CD14-positive monocyte (primary cell): Measurements from ENCODE around the gene CERK. TPM values are rescaled to one million over a fixed set of nuclear protein-coding genes. Genes with fewer than 3 reads are reported as not detected.
A peak's percentile ranks its signal among the peaks of the same experiment; 100 is the strongest.

Experiments
- DNase-seq, 3 donors: peaks; one replicate each; pipeline ENCODE4 v3.0.0-alpha.2; 2011 to 2022
- H2AFZ ChIP-seq: 2 replicates; pipeline ENCODE4 v1.6.0; 2012; ENCODE audit warnings: mild to moderate bottlenecking, low read depth, low read length, inconsistent platforms; ENCODE audit not compliant: insufficient read depth, poor library complexity, severe bottlenecking
- H3K27ac ChIP-seq, 2 donors: 1 replicate in 1 of 2; 2 replicates in 1 of 2; pipeline ENCODE4 v1.5.1; 2012 to 2013; ENCODE audit warnings: low read length in 2 of 2, control low read depth in 1 of 2, inconsistent platforms in 1 of 2, low read depth in 1 of 2, mild to moderate bottlenecking in 1 of 2
- H3K27me3 ChIP-seq, 2 donors: one replicate each; pipeline versions ENCODE4 v1.6.0 to v1.6.1; 2011 to 2013; ENCODE audit warnings: low read length in 2 of 2; ENCODE audit not compliant: control insufficient read depth in 2 of 2, insufficient read depth in 2 of 2
- H3K36me3 ChIP-seq, 2 donors: replicated peaks in 1 of 2; 1 replicate in 1 of 2; 2 replicates in 1 of 2; pipeline versions ENCODE4 v1.5.1 to v1.6.1; 2012 to 2013; ENCODE audit warnings: low read length in 2 of 2, control low read depth in 1 of 2, inconsistent platforms in 1 of 2, mild to moderate bottlenecking in 1 of 2; ENCODE audit not compliant: insufficient read depth in 2 of 2, control insufficient read depth in 1 of 2
- H3K4me1 ChIP-seq, 2 donors: 1 replicate in 1 of 2; 2 replicates in 1 of 2; pipeline versions ENCODE4 v1.5.1 to v1.6.1; 2012 to 2013; ENCODE audit warnings: low read length in 2 of 2, control low read depth in 1 of 2, inconsistent platforms in 1 of 2, mild to moderate bottlenecking in 1 of 2, moderate library complexity in 1 of 2; ENCODE audit not compliant: insufficient read depth in 2 of 2, control insufficient read depth in 1 of 2
- H3K4me2 ChIP-seq: replicated peaks from 2 replicates; pipeline ENCODE3; 2012; ENCODE audit warnings: low read length, moderate library complexity, mild to moderate bottlenecking; ENCODE audit not compliant: poor library complexity, severe bottlenecking; ENCODE audit errors: extremely low read depth
- H3K4me3 ChIP-seq, 3 experiments: fragments of 200-600 bp in 1 of 3; sonication (generic) in 1 of 3; replicated peaks in 1 of 3; 1 replicate in 2 of 3; 2 replicates in 1 of 3; pipeline ENCODE4 v1.5.1; 2011 to 2013; ENCODE audit warnings: low read length in 3 of 3, mild to moderate bottlenecking in 3 of 3, control low read depth in 2 of 3, low read depth in 2 of 3, inconsistent platforms in 1 of 3, moderate library complexity in 1 of 3
- H3K79me2 ChIP-seq: 2 replicates; pipeline ENCODE4 v1.6.0; 2012; ENCODE audit warnings: mild to moderate bottlenecking, control low read depth, inconsistent platforms, low read length, moderate library complexity; ENCODE audit not compliant: insufficient read depth
- H3K9ac ChIP-seq: 2 replicates; pipeline ENCODE4 v1.6.0; 2017; ENCODE audit warnings: low read length, mild to moderate bottlenecking; ENCODE audit not compliant: insufficient read depth, poor library complexity, severe bottlenecking
- H3K9me3 ChIP-seq, 2 donors: replicated peaks in 1 of 2; 1 replicate in 1 of 2; 2 replicates in 1 of 2; pipeline versions ENCODE4 v1.5.1 to v1.6.1; 2012 to 2013; ENCODE audit warnings: low read length in 2 of 2, control low read depth in 1 of 2; ENCODE audit not compliant: control insufficient read depth in 1 of 2, insufficient read depth in 1 of 2
- H4K20me1 ChIP-seq: 2 replicates; pipeline ENCODE4 v1.6.0; 2012; ENCODE audit warnings: mild to moderate bottlenecking, low read length, control low read depth, moderate library complexity; ENCODE audit not compliant: insufficient read depth
- H3K27ac Mint-ChIP-seq, 7 donors: one replicate each; pipeline ENCODE4 v1.8.0; 2020; ENCODE audit warnings: mild to moderate bottlenecking in 7 of 7, mixed read lengths in 7 of 7, moderate library complexity in 6 of 7, inconsistent platforms in 2 of 7
- H3K27me3 Mint-ChIP-seq, 3 donors: one replicate each; pipeline ENCODE4 v1.8.0; 2021 to 2022; ENCODE audit warnings: low read depth in 3 of 3, mild to moderate bottlenecking in 3 of 3, mixed read lengths in 3 of 3, moderate library complexity in 3 of 3, inconsistent platforms in 1 of 3
- H3K36me3 Mint-ChIP-seq, 2 donors: one replicate each; pipeline ENCODE4 v1.8.0; 2020; ENCODE audit warnings: mixed read lengths in 2 of 2, inconsistent platforms in 1 of 2, mild to moderate bottlenecking in 1 of 2
- H3K4me1 Mint-ChIP-seq: one replicate; pipeline ENCODE4 v1.8.0; 2020; ENCODE audit warnings: mild to moderate bottlenecking, mixed read lengths
- H3K4me3 Mint-ChIP-seq, 2 donors: one replicate each; pipeline ENCODE4 v1.8.0; 2020; ENCODE audit warnings: mild to moderate bottlenecking in 2 of 2, mixed read lengths in 2 of 2, moderate library complexity in 1 of 2
- H3K9me3 Mint-ChIP-seq, 7 donors: one replicate each; pipeline ENCODE4 v1.8.0; 2020 to 2022; ENCODE audit warnings: mixed read lengths in 7 of 7, mild to moderate bottlenecking in 6 of 7, moderate library complexity in 6 of 7, inconsistent platforms in 2 of 7
- WGBS: methylation state at CpG from one replicate; pipeline ENCODE4 v1.1.5; 2013; ENCODE audit warnings: missing lambda C conversion rate; ENCODE audit not compliant: insufficient coverage; 5-methylcytosine and 5-hydroxymethylcytosine counted together
- intact Hi-C, 2 donors: fragments of 100-400 bp; cut with micrococcal nuclease; formaldehyde crosslinking; loops; one replicate each; pipeline versions ENCODE4 v1.15.0 to v1.15.1; 2023
- polyA plus RNA-seq, 3 donors: library from polyadenylated mRNA; depleted of rRNA in 1 of 3; unstranded in 2 of 3; stranded (reverse) in 1 of 3; fragments of 300-500 nt in 2 of 3; fragments of >200 nt in 1 of 3; fragmentation: Illumina TruSeq in 2 of 3; gene quantifications; 1 replicate in 2 of 3; 2 replicates in 1 of 3; pipeline ENCODE4 v1.2.3, GENCODE V29; 2012 to 2021
- TF ChIP-seq, protein P1 (sequence below): fragments of 200-600 bp; IDR thresholded peaks from one replicate; pipeline ENCODE4 v1.8.0; 2022; ENCODE audit warnings: antibody characterized with exemption, mild to moderate bottlenecking

The CERK gene
- polyA plus RNA-seq, 3 donors, result 22.4 to 40.2 (median 24.5) TPM

DNA sequence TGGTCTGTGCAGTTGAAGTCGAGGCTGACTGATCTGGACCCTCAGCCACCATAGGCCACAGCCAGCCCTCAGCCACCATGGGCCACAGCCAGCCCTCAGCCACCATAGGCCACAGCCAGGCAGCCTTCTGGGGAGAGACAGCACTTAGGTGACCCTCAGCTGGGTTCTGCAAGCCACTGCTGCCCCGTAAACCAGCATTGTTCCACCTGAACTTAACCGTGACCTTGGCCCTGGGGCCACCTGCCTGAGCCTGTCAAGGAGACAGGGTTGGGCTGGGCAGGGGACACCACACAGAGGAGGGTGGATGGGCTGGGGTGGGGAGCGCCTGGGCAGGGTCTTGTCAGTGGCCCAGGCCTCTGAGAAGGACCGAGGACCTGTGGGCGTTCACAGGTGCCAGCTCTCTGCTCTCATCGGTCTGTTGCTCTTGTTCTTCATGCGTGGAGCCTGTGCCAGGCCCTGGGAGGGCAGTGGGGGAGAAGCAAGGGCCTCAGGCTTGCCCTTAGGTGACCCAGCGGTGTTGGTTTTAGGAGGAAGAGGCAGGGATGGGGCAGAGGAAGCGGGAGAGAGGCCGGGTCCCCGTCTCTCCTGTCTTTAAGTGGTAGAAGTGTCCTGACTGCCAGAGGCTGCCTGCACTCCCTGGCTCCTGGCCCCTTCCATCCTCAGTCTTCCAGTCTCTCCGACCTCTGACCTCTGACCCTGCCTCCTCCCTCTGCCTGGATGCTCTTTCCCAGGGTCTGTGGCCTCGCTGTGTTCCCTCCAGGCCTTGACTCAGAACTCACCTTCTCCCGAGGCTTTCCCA is 81.0 kb downstream of the CERK start:
- Histone ChIP-seq H3K4me2 (no peak overlapping the region), H3K4me3 (no peak overlapping the region)
- peak overlapping the region in 5 of 7 donors; percentile 15 to 76 (median 33) for H3K27ac Mint-ChIP-seq

DNA sequence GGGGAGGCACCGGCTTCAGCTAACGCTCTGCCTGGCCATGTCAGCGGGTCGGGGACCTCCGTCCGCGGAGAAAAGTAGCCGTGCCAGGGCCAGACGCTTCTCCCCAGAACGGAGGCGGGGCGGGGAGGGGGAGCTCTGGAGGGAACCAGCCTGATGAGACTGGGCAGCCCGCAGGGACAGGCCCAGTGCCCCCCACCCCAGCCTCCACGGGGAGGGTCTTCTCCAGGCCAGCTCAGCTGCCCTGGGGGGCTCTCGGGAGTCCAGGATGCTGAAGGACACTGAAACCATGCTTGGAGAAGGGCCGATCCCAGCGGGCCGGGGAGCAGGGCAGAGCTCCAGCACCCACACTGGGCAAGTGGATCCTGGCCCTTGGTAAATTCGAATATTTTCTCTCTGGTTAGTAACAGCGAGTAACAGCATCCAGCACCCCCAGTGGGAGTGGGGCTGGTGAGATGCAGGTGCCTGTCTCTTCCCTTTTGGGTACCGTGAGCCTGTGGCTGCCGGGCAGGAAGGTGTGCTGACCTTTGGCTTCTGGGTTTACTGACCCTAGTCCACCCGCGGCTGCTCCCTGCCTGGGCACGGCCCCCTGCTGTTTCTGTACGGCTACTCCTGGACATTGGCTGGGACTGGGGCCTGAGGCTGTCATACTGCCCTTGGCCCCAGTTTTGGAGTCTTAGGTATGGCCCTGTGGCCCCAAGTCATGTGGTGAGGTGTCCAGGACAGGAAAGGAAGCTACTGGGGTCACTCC is 82.0 kb downstream of the CERK start:
- H3K4me3 Mint-ChIP-seq, result no peak overlapping the region
- peaks cover 37 to 42% of the 10 kb centered on the region in 2 donors for H3K36me3 ChIP-seq
- no peak overlapping the region for H3K27ac Mint-ChIP-seq
- no peaks in the 10 kb centered on the region for H3K27me3 ChIP-seq
- peaks cover 0 to 2% (median 0%) of the 10 kb centered on the region in 7 donors for H3K9me3 Mint-ChIP-seq
- H3K36me3 Mint-ChIP-seq, result peaks cover 38 to 72% of the 10 kb centered on the region in 2 donors
- intact Hi-C loops, result no loop called here
- H3K4me2 ChIP-seq, result no peak overlapping the region
- H4K20me1 ChIP-seq, result peaks cover 97% of the 10 kb centered on the region
- no peak overlapping the region for H3K9ac ChIP-seq
- no peak overlapping the region for H3K27ac ChIP-seq
- no peaks in the 10 kb centered on the region for H3K9me3 ChIP-seq
- H3K4me1 Mint-ChIP-seq, result peaks cover 28% of the 10 kb centered on the region
- peaks cover 49% of the 10 kb centered on the region for H3K79me2 ChIP-seq
- peaks cover 9 to 15% of the 10 kb centered on the region in 2 donors for H3K4me1 ChIP-seq
- 97% methylated on average over 19 of the region's 26 CpGs for WGBS
- TF ChIP-seq, protein P1, sequence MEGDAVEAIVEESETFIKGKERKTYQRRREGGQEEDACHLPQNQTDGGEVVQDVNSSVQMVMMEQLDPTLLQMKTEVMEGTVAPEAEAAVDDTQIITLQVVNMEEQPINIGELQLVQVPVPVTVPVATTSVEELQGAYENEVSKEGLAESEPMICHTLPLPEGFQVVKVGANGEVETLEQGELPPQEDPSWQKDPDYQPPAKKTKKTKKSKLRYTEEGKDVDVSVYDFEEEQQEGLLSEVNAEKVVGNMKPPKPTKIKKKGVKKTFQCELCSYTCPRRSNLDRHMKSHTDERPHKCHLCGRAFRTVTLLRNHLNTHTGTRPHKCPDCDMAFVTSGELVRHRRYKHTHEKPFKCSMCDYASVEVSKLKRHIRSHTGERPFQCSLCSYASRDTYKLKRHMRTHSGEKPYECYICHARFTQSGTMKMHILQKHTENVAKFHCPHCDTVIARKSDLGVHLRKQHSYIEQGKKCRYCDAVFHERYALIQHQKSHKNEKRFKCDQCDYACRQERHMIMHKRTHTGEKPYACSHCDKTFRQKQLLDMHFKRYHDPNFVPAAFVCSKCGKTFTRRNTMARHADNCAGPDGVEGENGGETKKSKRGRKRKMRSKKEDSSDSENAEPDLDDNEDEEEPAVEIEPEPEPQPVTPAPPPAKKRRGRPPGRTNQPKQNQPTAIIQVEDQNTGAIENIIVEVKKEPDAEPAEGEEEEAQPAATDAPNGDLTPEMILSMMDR, result no peak
- H2AFZ ChIP-seq, result no peak overlapping the region
- peaks cover 0 to 2% (median 0%) of the 10 kb centered on the region in 3 donors for H3K27me3 Mint-ChIP-seq
- no peak overlapping the region for H3K4me3 ChIP-seq
- no peak for DNase-seq

More for the DNA sequence above, 81.0 kb downstream of the CERK start:
- Histone ChIP-seq H3K27ac (peak overlapping the region in 1 of 2 donors; percentile 41), H3K9me3 (no peaks in the 10 kb centered on the region), H2AFZ (no peak overlapping the region), H3K36me3 (peaks cover 47 to 52% of the 10 kb centered on the region in 2 donors), H3K27me3 (no peaks in the 10 kb centered on the region), H4K20me1 (peaks cover 97% of the 10 kb centered on the region), H3K79me2 (peaks cover 39% of the 10 kb centered on the region), H3K9ac (peak overlapping the region; percentile 4), H3K4me1 (peaks cover 9 to 14% of the 10 kb centered on the region in 2 donors)
- peaks cover 0 to 2% (median 0%) of the 10 kb centered on the region in 7 donors for H3K9me3 Mint-ChIP-seq
- TF ChIP-seq, protein P1, result no peak
- H3K4me1 Mint-ChIP-seq, result peaks cover 19% of the 10 kb centered on the region
- peaks cover 40 to 71% of the 10 kb centered on the region in 2 donors for H3K36me3 Mint-ChIP-seq
- H3K4me3 Mint-ChIP-seq, result no peak overlapping the region
- WGBS, result 96% methylated on average over 11 of the region's 15 CpGs
- no peak for DNase-seq
- intact Hi-C loops, result no loop called here
- peaks cover 0 to 2% (median 0%) of the 10 kb centered on the region in 3 donors for H3K27me3 Mint-ChIP-seq
